ENCODE results near the gene EYS.

The EYS gene

DNA sequence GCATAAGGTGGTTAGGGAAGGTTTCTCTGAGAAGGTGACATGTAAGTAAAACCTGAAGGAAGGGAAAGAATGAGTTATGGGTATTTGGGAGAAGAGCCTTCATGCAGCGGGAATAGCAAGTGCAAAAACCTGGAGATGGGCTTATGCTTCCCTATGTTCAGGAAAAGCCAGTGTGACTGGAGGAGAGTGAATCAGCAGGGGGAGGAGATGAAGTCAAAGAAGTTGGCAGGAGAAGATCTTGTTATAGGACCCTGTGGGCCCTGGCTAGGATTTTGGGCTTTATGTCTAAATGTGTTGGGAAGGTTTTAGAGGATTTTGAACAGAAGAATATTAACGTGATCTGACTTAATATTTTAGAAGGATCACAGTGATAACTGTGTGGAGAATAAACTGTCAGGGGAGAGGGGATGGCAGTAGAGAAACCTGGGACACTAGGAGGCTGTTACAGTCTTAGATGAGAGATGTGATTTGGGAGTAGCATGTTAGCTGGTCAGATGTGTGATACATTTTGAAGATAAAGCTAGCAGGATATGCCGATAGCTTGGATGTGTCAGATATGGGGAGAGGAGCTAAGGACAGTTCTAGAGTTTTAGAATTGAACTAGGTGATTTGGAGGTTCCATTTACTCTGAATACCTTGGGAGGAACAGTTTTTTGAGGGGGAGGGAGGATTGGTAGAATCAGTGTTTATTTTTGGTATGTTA lies 2030.5 kb downstream of the EYS start:
- ATAC-seq = no peak
- TF ChIP-seq, protein P1, sequence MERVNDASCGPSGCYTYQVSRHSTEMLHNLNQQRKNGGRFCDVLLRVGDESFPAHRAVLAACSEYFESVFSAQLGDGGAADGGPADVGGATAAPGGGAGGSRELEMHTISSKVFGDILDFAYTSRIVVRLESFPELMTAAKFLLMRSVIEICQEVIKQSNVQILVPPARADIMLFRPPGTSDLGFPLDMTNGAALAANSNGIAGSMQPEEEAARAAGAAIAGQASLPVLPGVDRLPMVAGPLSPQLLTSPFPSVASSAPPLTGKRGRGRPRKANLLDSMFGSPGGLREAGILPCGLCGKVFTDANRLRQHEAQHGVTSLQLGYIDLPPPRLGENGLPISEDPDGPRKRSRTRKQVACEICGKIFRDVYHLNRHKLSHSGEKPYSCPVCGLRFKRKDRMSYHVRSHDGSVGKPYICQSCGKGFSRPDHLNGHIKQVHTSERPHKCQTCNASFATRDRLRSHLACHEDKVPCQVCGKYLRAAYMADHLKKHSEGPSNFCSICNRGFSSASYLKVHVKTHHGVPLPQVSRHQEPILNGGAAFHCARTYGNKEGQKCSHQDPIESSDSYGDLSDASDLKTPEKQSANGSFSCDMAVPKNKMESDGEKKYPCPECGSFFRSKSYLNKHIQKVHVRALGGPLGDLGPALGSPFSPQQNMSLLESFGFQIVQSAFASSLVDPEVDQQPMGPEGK (CRISPR knock-in tag; IDR thresholded peaks at IDR 0.05; ENCODE audit: borderline replicate concordance) = no peak
- TF ChIP-seq ZFP30 (CRISPR knock-in tag; IDR thresholded peaks at IDR 0.05) = no peak
- TF ChIP-seq ARNTL (CRISPR knock-in tag; IDR thresholded peaks at IDR 0.05; ENCODE audit: borderline replicate concordance, low read depth) = no peak
- TF ChIP-seq, protein P2, sequence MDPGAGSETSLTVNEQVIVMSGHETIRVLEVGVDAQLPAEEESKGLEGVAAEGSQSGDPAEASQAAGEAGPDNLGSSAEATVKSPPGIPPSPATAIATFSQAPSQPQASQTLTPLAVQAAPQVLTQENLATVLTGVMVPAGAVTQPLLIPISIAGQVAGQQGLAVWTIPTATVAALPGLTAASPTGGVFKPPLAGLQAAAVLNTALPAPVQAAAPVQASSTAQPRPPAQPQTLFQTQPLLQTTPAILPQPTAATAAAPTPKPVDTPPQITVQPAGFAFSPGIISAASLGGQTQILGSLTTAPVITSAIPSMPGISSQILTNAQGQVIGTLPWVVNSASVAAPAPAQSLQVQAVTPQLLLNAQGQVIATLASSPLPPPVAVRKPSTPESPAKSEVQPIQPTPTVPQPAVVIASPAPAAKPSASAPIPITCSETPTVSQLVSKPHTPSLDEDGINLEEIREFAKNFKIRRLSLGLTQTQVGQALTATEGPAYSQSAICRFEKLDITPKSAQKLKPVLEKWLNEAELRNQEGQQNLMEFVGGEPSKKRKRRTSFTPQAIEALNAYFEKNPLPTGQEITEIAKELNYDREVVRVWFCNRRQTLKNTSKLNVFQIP (CRISPR knock-in tag; IDR thresholded peaks at IDR 0.05; ENCODE audit: borderline replicate concordance, low read depth) = no peak
- no peak for TF ChIP-seq ESRRG (CRISPR knock-in tag; IDR thresholded peaks at IDR 0.05)
- TF ChIP-seq ISL1 (CRISPR knock-in tag; IDR thresholded peaks at IDR 0.05) = no peak
- TF ChIP-seq CSDC2 (CRISPR knock-in tag; IDR thresholded peaks at IDR 0.05) = no peak
- TF ChIP-seq ZNF70 (CRISPR knock-in tag; IDR thresholded peaks at IDR 0.05) = no peak
- TF ChIP-seq ZNF565 (CRISPR knock-in tag; conservative IDR thresholded peaks at IDR 0.05; ENCODE audit: low read depth) = no peak
- no peak for TF ChIP-seq BACH2 (CRISPR knock-in tag; IDR thresholded peaks at IDR 0.05; ENCODE audit: borderline replicate concordance)
- no peak for TF ChIP-seq OSR1 (CRISPR knock-in tag; IDR thresholded peaks at IDR 0.05)
- no peak for TF ChIP-seq PPARA (CRISPR knock-in tag; IDR thresholded peaks at IDR 0.05; ENCODE audit: borderline replicate concordance)

DNA sequence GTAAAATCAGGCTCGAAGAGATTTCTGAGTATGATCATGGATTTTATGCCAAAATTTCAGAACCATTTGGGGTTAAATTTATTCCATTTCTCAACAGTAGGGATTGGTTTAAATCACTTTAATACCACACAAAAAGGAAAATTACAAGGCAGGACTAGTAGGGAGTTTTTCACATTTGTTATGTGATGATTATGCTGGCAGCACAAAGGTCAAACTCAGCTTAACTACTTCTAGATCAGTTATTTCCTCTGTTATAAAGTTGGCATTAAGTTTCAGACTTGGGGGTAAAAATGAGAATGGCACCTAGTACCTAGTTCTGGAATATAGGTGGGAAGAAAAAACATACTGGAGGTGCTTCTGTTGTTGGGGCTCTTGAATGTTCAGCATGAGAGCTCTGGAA lies 2031.9 kb downstream of the EYS start:
- ATAC-seq = no peak
- TF ChIP-seq, protein P3, sequence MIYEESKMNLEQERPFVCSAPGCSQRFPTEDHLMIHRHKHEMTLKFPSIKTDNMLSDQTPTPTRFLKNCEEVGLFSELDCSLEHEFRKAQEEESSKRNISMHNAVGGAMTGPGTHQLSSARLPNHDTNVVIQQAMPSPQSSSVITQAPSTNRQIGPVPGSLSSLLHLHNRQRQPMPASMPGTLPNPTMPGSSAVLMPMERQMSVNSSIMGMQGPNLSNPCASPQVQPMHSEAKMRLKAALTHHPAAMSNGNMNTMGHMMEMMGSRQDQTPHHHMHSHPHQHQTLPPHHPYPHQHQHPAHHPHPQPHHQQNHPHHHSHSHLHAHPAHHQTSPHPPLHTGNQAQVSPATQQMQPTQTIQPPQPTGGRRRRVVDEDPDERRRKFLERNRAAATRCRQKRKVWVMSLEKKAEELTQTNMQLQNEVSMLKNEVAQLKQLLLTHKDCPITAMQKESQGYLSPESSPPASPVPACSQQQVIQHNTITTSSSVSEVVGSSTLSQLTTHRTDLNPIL (CRISPR knock-in tag; IDR thresholded peaks at IDR 0.05; ENCODE audit: low read depth) = no peak
- TF ChIP-seq RARB (CRISPR knock-in tag; IDR thresholded peaks at IDR 0.05) (no peak), SNAI2 (CRISPR knock-in tag; IDR thresholded peaks at IDR 0.05) (no peak), ZFP30 (CRISPR knock-in tag; IDR thresholded peaks at IDR 0.05) (no peak), OSR1 (CRISPR knock-in tag; IDR thresholded peaks at IDR 0.05) (no peak), TCF4 (CRISPR knock-in tag; IDR thresholded peaks at IDR 0.05; ENCODE audit: borderline replicate concordance) (no peak), PPARA (CRISPR knock-in tag; IDR thresholded peaks at IDR 0.05; ENCODE audit: borderline replicate concordance) (no peak)
- TF ChIP-seq, protein P4, sequence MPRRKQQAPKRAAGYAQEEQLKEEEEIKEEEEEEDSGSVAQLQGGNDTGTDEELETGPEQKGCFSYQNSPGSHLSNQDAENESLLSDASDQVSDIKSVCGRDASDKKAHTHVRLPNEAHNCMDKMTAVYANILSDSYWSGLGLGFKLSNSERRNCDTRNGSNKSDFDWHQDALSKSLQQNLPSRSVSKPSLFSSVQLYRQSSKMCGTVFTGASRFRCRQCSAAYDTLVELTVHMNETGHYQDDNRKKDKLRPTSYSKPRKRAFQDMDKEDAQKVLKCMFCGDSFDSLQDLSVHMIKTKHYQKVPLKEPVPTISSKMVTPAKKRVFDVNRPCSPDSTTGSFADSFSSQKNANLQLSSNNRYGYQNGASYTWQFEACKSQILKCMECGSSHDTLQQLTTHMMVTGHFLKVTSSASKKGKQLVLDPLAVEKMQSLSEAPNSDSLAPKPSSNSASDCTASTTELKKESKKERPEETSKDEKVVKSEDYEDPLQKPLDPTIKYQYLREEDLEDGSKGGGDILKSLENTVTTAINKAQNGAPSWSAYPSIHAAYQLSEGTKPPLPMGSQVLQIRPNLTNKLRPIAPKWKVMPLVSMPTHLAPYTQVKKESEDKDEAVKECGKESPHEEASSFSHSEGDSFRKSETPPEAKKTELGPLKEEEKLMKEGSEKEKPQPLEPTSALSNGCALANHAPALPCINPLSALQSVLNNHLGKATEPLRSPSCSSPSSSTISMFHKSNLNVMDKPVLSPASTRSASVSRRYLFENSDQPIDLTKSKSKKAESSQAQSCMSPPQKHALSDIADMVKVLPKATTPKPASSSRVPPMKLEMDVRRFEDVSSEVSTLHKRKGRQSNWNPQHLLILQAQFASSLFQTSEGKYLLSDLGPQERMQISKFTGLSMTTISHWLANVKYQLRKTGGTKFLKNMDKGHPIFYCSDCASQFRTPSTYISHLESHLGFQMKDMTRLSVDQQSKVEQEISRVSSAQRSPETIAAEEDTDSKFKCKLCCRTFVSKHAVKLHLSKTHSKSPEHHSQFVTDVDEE (CRISPR knock-in tag; IDR thresholded peaks at IDR 0.05) = no peak
- TF ChIP-seq, protein P5, sequence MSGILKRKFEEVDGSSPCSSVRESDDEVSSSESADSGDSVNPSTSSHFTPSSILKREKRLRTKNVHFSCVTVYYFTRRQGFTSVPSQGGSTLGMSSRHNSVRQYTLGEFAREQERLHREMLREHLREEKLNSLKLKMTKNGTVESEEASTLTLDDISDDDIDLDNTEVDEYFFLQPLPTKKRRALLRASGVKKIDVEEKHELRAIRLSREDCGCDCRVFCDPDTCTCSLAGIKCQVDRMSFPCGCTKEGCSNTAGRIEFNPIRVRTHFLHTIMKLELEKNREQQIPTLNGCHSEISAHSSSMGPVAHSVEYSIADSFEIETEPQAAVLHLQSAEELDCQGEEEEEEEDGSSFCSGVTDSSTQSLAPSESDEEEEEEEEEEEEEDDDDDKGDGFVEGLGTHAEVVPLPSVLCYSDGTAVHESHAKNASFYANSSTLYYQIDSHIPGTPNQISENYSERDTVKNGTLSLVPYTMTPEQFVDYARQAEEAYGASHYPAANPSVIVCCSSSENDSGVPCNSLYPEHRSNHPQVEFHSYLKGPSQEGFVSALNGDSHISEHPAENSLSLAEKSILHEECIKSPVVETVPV (CRISPR knock-in tag; IDR thresholded peaks at IDR 0.05) = no peak

DNA sequence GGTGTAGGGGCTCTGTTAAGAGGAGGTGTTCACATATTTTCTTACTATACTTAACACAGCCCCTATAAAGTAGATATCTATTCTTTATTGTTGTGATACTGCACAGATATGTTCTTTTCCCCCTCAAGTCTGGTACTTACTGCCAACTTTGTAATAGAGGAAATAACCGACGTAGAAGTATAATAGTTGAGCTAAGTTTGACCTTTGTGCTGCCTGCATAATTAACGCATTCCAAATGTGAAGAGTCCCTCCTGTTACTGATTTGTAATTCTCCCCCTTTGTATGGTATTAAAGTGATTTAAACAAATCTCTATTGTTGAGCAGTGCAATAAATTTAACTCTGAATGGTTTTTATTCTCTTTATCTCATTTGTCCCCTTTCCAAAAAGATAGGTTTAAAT lies 2032.4 kb downstream of the EYS start:
- TF ChIP-seq, protein P4 (CRISPR knock-in tag; IDR thresholded peaks at IDR 0.05) = no peak
- no peak for TF ChIP-seq CSDC2 (CRISPR knock-in tag; IDR thresholded peaks at IDR 0.05)
- no peak for TF ChIP-seq ZNF8 (CRISPR knock-in tag; IDR thresholded peaks at IDR 0.05)
- no peak for ATAC-seq

Data from SK-N-SH treated with all-trans-retinoic acid at 6 μM for 48 hours (cell line).